K562 (cell line): ENCODE results near the gene SPDYE3. TPM values are rescaled to one million over a fixed set of nuclear protein-coding genes. Genes with fewer than 3 reads are reported as not detected.
"Not testable (repeated sequence)": the region's sequence is repeated elsewhere in the genome, so short reads cannot be mapped to it uniquely, and the experiment has no call there.

Source experiments
- SOX6 ChIP-seq: fragments of 450-650 bp; IDR thresholded peaks from 2 replicates; pipeline ENCODE4 v1.6.1; 2014; ENCODE audit warnings: mild to moderate bottlenecking
- XRCC5 ChIP-seq: fragments of 200-400 bp; formaldehyde crosslinking; IDR thresholded peaks from 2 replicates; pipeline ENCODE4 v1.6.1; 2017; ENCODE audit warnings: low read depth, mild to moderate bottlenecking, low read length
- polyA plus RNA-seq, 8 experiments: library from polyadenylated mRNA; depleted of rRNA in 4 of 8; stranded (reverse) in 5 of 8; unstranded in 3 of 8; fragments of >200 nt; fragmentation: Nextera tagmentation in 2 of 8; fragmentation: Illumina TruSeq in 1 of 8; extraction: Ambion mirVana in 2 of 8; extraction: Trizol in 1 of 8; gene quantifications; 2 replicates each; pipeline versions ENCODE4 v1.2.1 to v1.2.3, GENCODE V29; 2011 to 2014; ENCODE audit warnings: inconsistent platforms in 1 of 8, missing spikeins in 1 of 8
- total RNA-seq, 7 experiments: library from RNA; depleted of rRNA in 6 of 7; stranded (reverse); fragments of >200 nt in 6 of 7; fragmentation: Illumina TruSeq in 2 of 7; extraction: Trizol in 2 of 7; gene quantifications; 2 replicates each; pipeline versions ENCODE4 v1.2.1 to v1.2.3, GENCODE V29; 2011 to 2021; ENCODE audit warnings: low replicate concordance in 1 of 7
- TF ChIP-seq, protein P1 (sequence below): sonication (generic); formaldehyde crosslinking; IDR thresholded peaks from 2 replicates; pipeline ENCODE4 v1.5.0; 2020; ENCODE audit warnings: missing genetic modification reagents
- TF ChIP-seq, protein P2 (sequence below): fragments of 250-450 bp; sonication (Bioruptor Pico); IDR thresholded peaks from 2 replicates; pipeline ENCODE4 v1.4.0; 2020; ENCODE audit warnings: mild to moderate bottlenecking, moderate library complexity, borderline replicate concordance
- TF ChIP-seq, protein P3 (sequence below): fragments of 250-450 bp; sonication (Bioruptor Pico); IDR thresholded peaks from 2 replicates; pipeline ENCODE4 v1.9.0; 2021; ENCODE audit warnings: mild to moderate bottlenecking
- TF ChIP-seq, protein P4 (sequence below), 2 experiments: fragments of 450-650 bp; formaldehyde crosslinking in 1 of 2; IDR thresholded peaks; 2 replicates each; pipeline versions ENCODE4 v1.4.0 to v1.6.1; 2014 to 2020; ENCODE audit warnings: mild to moderate bottlenecking in 2 of 2, borderline replicate concordance in 1 of 2, low read depth in 1 of 2
- TF ChIP-seq, protein P5 (sequence below), 3 experiments: IDR thresholded peaks in 2 of 3; conservative IDR thresholded peaks in 1 of 3; 2 replicates each; pipeline ENCODE4 v1.5.1; 2011 to 2012; ENCODE audit warnings: low read length in 3 of 3, mild to moderate bottlenecking in 3 of 3, control low read depth in 2 of 3, improper control_type of control experiment in 1 of 3, inconsistent platforms in 1 of 3, low read depth in 1 of 3, mixed read lengths in 1 of 3, moderate library complexity in 1 of 3; ENCODE audit not compliant: insufficient read depth in 2 of 3

Gene SPDYE3
- total and polyA plus RNA-seq, 9 of the 15 experiments (the other 6 are each of a cell fraction or from before 2014, with no cell fraction given): 0.04 to 3.3 (median 1.2) TPM; not detected in 6

DNA sequence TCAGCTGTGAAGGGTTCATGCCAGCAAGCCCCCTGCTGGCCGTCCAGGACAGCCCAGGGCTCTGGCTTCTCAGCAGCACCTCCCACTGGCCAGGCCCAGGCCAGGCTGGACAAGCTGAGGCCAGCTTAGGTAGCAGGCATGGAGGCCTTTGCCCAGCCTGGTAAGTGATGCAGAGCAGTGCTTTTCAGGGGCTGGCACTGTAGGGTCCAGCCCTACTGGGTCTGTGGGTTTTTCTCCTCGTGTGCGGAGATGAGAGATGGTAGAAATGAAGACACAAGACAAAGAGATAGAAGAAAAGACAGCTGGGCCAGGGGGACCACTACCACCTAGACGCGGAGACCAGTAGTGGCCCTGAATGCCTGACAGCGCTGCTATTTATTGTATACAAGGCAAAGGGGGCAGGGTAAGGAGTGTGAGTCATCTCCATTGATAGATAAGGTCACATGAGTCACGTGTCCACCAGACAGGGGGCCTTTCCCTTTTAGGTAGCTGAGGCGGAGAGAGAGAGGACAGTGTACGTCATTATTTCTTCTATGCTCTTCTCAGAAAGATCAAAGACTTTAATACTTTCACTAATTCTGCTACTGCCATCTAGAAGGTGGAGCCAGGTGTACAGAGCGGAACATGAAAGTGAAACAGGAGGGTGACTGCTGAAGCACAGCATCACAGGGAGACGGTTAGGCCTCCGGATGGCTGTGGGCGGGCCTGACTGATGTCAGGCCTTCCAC is 37.2 kb downstream of the SPDYE3 start (continued):
- TF ChIP-seq, protein P1, sequence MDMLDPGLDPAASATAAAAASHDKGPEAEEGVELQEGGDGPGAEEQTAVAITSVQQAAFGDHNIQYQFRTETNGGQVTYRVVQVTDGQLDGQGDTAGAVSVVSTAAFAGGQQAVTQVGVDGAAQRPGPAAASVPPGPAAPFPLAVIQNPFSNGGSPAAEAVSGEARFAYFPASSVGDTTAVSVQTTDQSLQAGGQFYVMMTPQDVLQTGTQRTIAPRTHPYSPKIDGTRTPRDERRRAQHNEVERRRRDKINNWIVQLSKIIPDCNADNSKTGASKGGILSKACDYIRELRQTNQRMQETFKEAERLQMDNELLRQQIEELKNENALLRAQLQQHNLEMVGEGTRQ (CRISPR knock-in tag): peak; percentile 94
- TF ChIP-seq XRCC5 (0 out of 2 replicates have a peak, but pooled peaks have one; percentile 9), SOX6 (peak; percentile 80)
- TF ChIP-seq, protein P2, sequence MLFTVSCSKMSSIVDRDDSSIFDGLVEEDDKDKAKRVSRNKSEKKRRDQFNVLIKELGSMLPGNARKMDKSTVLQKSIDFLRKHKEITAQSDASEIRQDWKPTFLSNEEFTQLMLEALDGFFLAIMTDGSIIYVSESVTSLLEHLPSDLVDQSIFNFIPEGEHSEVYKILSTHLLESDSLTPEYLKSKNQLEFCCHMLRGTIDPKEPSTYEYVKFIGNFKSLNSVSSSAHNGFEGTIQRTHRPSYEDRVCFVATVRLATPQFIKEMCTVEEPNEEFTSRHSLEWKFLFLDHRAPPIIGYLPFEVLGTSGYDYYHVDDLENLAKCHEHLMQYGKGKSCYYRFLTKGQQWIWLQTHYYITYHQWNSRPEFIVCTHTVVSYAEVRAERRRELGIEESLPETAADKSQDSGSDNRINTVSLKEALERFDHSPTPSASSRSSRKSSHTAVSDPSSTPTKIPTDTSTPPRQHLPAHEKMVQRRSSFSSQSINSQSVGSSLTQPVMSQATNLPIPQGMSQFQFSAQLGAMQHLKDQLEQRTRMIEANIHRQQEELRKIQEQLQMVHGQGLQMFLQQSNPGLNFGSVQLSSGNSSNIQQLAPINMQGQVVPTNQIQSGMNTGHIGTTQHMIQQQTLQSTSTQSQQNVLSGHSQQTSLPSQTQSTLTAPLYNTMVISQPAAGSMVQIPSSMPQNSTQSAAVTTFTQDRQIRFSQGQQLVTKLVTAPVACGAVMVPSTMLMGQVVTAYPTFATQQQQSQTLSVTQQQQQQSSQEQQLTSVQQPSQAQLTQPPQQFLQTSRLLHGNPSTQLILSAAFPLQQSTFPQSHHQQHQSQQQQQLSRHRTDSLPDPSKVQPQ (CRISPR knock-in tag): 0 out of 2 replicates have a peak, but pooled peaks have one; percentile 62
- TF ChIP-seq, protein P3, sequence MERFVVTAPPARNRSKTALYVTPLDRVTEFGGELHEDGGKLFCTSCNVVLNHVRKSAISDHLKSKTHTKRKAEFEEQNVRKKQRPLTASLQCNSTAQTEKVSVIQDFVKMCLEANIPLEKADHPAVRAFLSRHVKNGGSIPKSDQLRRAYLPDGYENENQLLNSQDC: 0 out of 2 replicates have a peak, but pooled peaks have one; percentile 19
- TF ChIP-seq, protein P4, sequence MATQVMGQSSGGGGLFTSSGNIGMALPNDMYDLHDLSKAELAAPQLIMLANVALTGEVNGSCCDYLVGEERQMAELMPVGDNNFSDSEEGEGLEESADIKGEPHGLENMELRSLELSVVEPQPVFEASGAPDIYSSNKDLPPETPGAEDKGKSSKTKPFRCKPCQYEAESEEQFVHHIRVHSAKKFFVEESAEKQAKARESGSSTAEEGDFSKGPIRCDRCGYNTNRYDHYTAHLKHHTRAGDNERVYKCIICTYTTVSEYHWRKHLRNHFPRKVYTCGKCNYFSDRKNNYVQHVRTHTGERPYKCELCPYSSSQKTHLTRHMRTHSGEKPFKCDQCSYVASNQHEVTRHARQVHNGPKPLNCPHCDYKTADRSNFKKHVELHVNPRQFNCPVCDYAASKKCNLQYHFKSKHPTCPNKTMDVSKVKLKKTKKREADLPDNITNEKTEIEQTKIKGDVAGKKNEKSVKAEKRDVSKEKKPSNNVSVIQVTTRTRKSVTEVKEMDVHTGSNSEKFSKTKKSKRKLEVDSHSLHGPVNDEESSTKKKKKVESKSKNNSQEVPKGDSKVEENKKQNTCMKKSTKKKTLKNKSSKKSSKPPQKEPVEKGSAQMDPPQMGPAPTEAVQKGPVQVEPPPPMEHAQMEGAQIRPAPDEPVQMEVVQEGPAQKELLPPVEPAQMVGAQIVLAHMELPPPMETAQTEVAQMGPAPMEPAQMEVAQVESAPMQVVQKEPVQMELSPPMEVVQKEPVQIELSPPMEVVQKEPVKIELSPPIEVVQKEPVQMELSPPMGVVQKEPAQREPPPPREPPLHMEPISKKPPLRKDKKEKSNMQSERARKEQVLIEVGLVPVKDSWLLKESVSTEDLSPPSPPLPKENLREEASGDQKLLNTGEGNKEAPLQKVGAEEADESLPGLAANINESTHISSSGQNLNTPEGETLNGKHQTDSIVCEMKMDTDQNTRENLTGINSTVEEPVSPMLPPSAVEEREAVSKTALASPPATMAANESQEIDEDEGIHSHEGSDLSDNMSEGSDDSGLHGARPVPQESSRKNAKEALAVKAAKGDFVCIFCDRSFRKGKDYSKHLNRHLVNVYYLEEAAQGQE (IDR thresholded peaks at IDR 0.05; ENCODE audit: borderline replicate concordance): peak; percentile 72
- TF ChIP-seq, protein P4 (CRISPR knock-in tag; IDR thresholded peaks at IDR 0.05; ENCODE audit: low read depth): not testable (repeated sequence)
- TF ChIP-seq, protein P5, sequence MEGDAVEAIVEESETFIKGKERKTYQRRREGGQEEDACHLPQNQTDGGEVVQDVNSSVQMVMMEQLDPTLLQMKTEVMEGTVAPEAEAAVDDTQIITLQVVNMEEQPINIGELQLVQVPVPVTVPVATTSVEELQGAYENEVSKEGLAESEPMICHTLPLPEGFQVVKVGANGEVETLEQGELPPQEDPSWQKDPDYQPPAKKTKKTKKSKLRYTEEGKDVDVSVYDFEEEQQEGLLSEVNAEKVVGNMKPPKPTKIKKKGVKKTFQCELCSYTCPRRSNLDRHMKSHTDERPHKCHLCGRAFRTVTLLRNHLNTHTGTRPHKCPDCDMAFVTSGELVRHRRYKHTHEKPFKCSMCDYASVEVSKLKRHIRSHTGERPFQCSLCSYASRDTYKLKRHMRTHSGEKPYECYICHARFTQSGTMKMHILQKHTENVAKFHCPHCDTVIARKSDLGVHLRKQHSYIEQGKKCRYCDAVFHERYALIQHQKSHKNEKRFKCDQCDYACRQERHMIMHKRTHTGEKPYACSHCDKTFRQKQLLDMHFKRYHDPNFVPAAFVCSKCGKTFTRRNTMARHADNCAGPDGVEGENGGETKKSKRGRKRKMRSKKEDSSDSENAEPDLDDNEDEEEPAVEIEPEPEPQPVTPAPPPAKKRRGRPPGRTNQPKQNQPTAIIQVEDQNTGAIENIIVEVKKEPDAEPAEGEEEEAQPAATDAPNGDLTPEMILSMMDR (IDR thresholded peaks at IDR 0.05 in 2 of 3, conservative IDR thresholded peaks at IDR 0.05 in 1 of 3; ENCODE audit: insufficient read depth in 2 of 3, low read depth in 1 of 3, low read length in 3 of 3): peak; percentile 50 to 81 (median 76)
